GM19240 (cell line): Measurements from ENCODE around the gene COA5.

ENCODE experiments used
- DNase-seq: peaks from one replicate; pipeline ENCODE4 v3.0.0; 2011; ENCODE audit warnings: low spot score; ENCODE audit not compliant: insufficient read length

The COA5 gene

DNA sequence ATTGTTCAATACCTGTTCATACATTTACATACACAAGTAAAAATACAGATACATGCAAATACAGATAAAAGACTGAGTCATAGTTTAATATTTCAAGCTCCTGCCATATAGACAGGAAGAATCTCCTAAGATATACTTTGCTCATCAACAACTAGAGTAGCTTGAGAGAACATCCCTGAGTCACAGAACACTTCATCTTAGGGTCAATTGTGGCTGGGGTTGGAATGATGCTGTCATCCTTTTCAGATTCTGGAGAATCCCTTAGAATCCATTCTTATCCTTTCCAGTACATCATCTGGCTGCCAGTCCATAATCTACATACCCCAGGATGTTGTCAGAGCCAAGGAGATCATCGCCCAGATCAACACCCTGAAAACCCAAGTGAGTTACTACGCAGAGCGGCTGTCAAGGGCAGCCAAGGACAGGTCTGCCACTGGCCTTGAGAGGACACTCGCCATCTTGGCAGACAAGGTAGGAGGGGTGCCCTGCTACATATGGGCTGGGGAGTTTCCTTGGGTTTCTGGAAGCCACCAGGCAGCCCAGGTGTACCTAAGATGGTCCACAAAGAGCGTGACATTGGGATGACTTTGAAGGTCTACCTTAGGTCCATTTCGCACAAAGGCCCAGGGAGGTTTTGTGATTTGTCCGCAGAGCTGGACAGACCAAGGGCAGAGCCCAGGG lies 55.7 kb downstream of the COA5 start:
- DNase-seq = no peak

GRCh38 chr2:98551316-98551715 lies 57.0 kb downstream of the COA5 start:
- DNase-seq = no peak

DNA sequence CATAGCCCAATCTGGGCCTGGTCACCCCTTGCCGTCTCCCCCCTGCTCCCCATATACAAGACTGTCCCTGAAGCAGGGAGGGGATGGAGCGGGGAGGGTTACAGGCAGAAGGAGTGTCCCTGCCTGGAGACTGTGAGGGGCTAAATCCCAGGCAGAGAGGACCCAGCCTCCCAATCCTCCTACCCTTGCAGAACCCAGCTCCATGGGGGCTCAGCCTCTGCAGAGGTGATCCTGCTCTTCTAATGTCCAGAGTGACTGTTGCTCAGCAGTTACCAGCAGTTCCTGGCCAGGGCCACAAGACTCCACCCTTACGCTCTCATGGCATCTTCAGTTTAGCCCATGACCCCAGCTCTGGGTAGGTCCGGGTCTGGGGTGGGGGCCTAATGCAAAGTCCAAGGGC lies 58.1 kb downstream of the COA5 start:
- no peak for DNase-seq
